Activated CD8-positive, alpha-beta memory T cell treated with anti-CD3 and anti-CD28 coated beads, Interleukin-2, amount 50 U/mL, for 48 hours (primary cell): ENCODE results near the gene KLHL10.

Experiments
- DNase-seq: peaks from one replicate; pipeline ENCODE4 v3.0.0-alpha.2; 2020

The KLHL10 gene

DNA sequence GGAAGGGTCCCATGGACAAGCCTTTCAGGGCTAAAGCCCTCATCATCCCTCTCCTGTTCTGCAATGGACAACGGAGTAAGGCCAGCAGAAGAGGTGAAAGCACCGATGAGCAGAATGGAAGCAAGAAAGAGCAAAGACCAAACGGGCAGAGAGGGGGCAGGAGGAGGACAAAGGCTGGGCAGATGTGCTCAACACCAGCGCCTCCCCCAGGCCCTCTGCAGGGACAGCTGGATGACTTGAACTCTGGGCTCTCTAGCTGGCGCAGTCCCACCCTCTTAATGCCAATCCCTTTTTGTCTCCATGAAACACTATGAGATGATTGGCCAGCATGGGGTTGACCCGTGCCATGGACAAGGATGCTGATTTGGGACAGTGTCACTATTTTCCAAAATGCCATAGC, 59.1 kb downstream of the KLHL10 start:
- DNase-seq, result no peak
